Hepatocyte (in vitro differentiated cells): Measurements from ENCODE around the gene SNX1. TPM values are rescaled to one million over a fixed set of nuclear protein-coding genes. Genes with fewer than 3 reads are reported as not detected.
A peak's percentile ranks its signal among the peaks of the same experiment; 100 is the strongest.

Experiments used
- DNase-seq: peaks from one replicate; pipeline ENCODE4 v3.0.0-alpha.2; 2016; ENCODE audit warnings: low spot score
- H2AFZ ChIP-seq: fragments of 200-600 bp; sonication (generic); 2 replicates; pipeline ENCODE4 v1.6.0; 2016; ENCODE audit warnings: antibody characterized with exemption, mild to moderate bottlenecking
- H3K27ac ChIP-seq: fragments of 200-600 bp; sonication (generic); 2 replicates; pipeline ENCODE4 v1.5.1; 2016; ENCODE audit warnings: mild to moderate bottlenecking
- H3K27me3 ChIP-seq: fragments of 200-600 bp; sonication (generic); 2 replicates; pipeline ENCODE4 v1.6.1; 2016
- H3K36me3 ChIP-seq: fragments of 200-600 bp; sonication (generic); replicated peaks from 2 replicates; pipeline ENCODE4 v1.5.1; 2016; ENCODE audit warnings: low read depth; ENCODE audit not compliant: insufficient read depth
- H3K4me1 ChIP-seq: fragments of 200-600 bp; sonication (generic); 2 replicates; pipeline ENCODE4 v1.5.1; 2016; ENCODE audit warnings: mild to moderate bottlenecking, moderate library complexity; ENCODE audit not compliant: insufficient read depth
- H3K4me2 ChIP-seq: fragments of 200-600 bp; sonication (generic); 2 replicates; pipeline ENCODE4 v1.6.0; 2016
- H3K4me3 ChIP-seq: fragments of 200-600 bp; sonication (generic); 2 replicates; pipeline ENCODE4 v1.5.1; 2016; ENCODE audit warnings: mild to moderate bottlenecking
- H3K79me2 ChIP-seq: fragments of 200-600 bp; sonication (generic); 2 replicates; pipeline ENCODE4 v1.6.0; 2017; ENCODE audit warnings: mild to moderate bottlenecking
- H3K9me2 ChIP-seq: fragments of 200-600 bp; sonication (generic); replicated peaks from 2 replicates; pipeline ENCODE4 v1.6.0; 2017; ENCODE audit warnings: mild to moderate bottlenecking; ENCODE audit not compliant: insufficient read depth
- H3K9me3 ChIP-seq: fragments of 200-600 bp; sonication (generic); 2 replicates; pipeline ENCODE4 v1.5.1; 2016; ENCODE audit warnings: low read depth, mild to moderate bottlenecking
- H4K20me1 ChIP-seq: fragments of 200-600 bp; sonication (generic); 2 replicates; pipeline ENCODE4 v1.6.0; 2016; ENCODE audit warnings: mild to moderate bottlenecking; ENCODE audit not compliant: insufficient read depth, poor library complexity, severe bottlenecking
- CTCF ChIP-seq: fragments of 200-600 bp; sonication (generic); IDR thresholded peaks from 2 replicates; pipeline ENCODE4 v1.5.1; 2016; ENCODE audit warnings: antibody characterized with exemption, mild to moderate bottlenecking; ENCODE audit not compliant: poor library complexity
- EZH2 ChIP-seq: fragments of 200-600 bp; sonication (generic); IDR thresholded peaks from 2 replicates; pipeline ENCODE4 v1.6.1; 2016; ENCODE audit warnings: antibody characterized with exemption, mild to moderate bottlenecking, borderline replicate concordance
- EZH2phosphoT487 ChIP-seq: fragments of 200-600 bp; sonication (generic); IDR thresholded peaks from one replicate; pipeline ENCODE4 v1.6.1; 2018; ENCODE audit warnings: antibody characterized with exemption, mild to moderate bottlenecking, low read depth, moderate library complexity; ENCODE audit not compliant: unreplicated experiment, severe bottlenecking
- WGBS: methylation state at CpG from one replicate; pipeline ENCODE4 v1.1.6; 2016; ENCODE audit warnings: low lambda C conversion rate; ENCODE audit errors: missing lambda C conversion rate; 5-methylcytosine and 5-hydroxymethylcytosine counted together
- polyA plus RNA-seq: library from polyadenylated mRNA; unstranded; fragments of >200 nt; fragmentation: Nextera tagmentation; extraction: Ambion mirVana; gene quantifications from 2 replicates; pipeline ENCODE4 v1.2.1, GENCODE V29; 2016
- total RNA-seq: library from RNA; depleted of rRNA; stranded (reverse); fragments of >200 nt; gene quantifications from 2 replicates; pipeline ENCODE4 v1.2.3, GENCODE V29; 2014

Gene SNX1
- total and polyA plus RNA-seq, 2 experiments from 2014 or later, result 64.9 to 103 TPM

GRCh38 chr15:64157599-64158125, 61.9 kb downstream of the SNX1 start:
- 94% methylated on average over 1 of the region's 1 CpG for WGBS
- peaks cover 21% of the 10 kb centered on the region for H3K4me1 ChIP-seq
- H4K20me1 ChIP-seq, result peaks cover 49% of the 10 kb centered on the region
- peaks cover 3% of the 10 kb centered on the region for H3K27me3 ChIP-seq
- no peaks in the 10 kb centered on the region for H3K36me3 ChIP-seq
- no peak for TF ChIP-seq CTCF
- TF ChIP-seq EZH2, result no peak
- no peak for TF ChIP-seq EZH2phosphoT487
- H3K4me3 ChIP-seq, result no peak overlapping the region
- peaks cover 32% of the 10 kb centered on the region for H3K79me2 ChIP-seq
- no peak overlapping the region for H3K4me2 ChIP-seq
- H3K9me3 ChIP-seq, result no peaks in the 10 kb centered on the region
- no peak overlapping the region for H3K27ac ChIP-seq
- H2AFZ ChIP-seq, result no peak overlapping the region
- no peak for DNase-seq
- H3K9me2 ChIP-seq, result no peaks in the 10 kb centered on the region

- Histone ChIP-seq H3K9me2 (no peaks in the 10 kb centered on the region), H3K4me1 (peaks cover 17% of the 10 kb centered on the region), H3K4me2 (no peak overlapping the region), H3K36me3 (no peaks in the 10 kb centered on the region), H3K4me3 (no peak overlapping the region), H3K79me2 (peaks cover 32% of the 10 kb centered on the region), H3K9me3 (no peaks in the 10 kb centered on the region), H3K27me3 (no peaks in the 10 kb centered on the region), H3K27ac (no peak overlapping the region), H4K20me1 (peaks cover 49% of the 10 kb centered on the region), H2AFZ (no peak overlapping the region)
- DNase-seq, result no peak
- WGBS, result 92% methylated on average over 11 of the region's 11 CpGs
- no peak for TF ChIP-seq EZH2phosphoT487
- no peak for TF ChIP-seq EZH2
- TF ChIP-seq CTCF, result no peak
Measured at GRCh38 chr15:64158363-64159134, 62.8 kb downstream of the SNX1 start.

- H3K9me3 ChIP-seq, result no peaks in the 10 kb centered on the region
- H3K36me3 ChIP-seq, result no peaks in the 10 kb centered on the region
- 60% methylated on average over 12 of the region's 12 CpGs for WGBS
- H3K27ac ChIP-seq, result peak overlapping the region; percentile 93
- H2AFZ ChIP-seq, result peak overlapping the region; percentile 62
- peak overlapping the region; percentile 96 for H3K4me3 ChIP-seq
- DNase-seq, result no peak
- peaks cover 32% of the 10 kb centered on the region for H3K79me2 ChIP-seq
- H3K27me3 ChIP-seq, result no peaks in the 10 kb centered on the region
- TF ChIP-seq EZH2phosphoT487 (no peak), EZH2 (no peak), CTCF (no peak)
- H3K9me2 ChIP-seq, result no peaks in the 10 kb centered on the region
- H3K4me1 ChIP-seq, result peaks cover 22% of the 10 kb centered on the region
- peak overlapping the region; percentile 95 for H3K4me2 ChIP-seq
- peaks cover 44% of the 10 kb centered on the region for H4K20me1 ChIP-seq
Measured at GRCh38 chr15:64161688-64162477, 66.1 kb downstream of the SNX1 start.
